Measurements from ENCODE around the gene KDM2B. TPM values are rescaled to one million over a fixed set of nuclear protein-coding genes. Genes with fewer than 3 reads are reported as not detected.

The KDM2B gene
- total RNA-seq, 1 donor: 32.6 TPM

DNA sequence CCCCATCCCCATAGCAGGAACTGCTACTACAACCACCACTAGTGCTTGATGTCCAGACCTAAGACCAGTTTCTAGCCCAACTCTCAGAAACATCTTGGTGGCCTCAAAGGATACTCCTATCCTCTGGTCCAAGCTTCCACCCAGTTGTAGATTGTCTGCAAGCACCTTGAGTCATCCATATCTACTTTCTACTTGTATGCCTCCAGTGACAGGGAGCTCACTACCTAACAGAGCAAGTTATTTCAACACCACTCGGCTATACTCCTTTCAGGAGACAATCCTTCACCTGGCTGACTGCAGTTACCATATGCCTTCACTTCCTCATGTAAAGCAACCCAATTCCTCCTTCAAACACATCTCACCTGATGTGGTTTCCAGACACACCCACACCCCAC lies 49.5 kb downstream of the KDM2B start:
- Histone ChIP-seq H3K4me2 (ENCODE audit: insufficient read depth, low read length) (no peak overlapping the region), H3K36me3 (ENCODE audit: insufficient read depth, low read length) (peaks cover 7% of the 10 kb centered on the region), H3K27me3 (ENCODE audit: insufficient read depth, low read length) (no peaks in the 10 kb centered on the region), H3K4me1 (ENCODE audit: insufficient read depth, low read length) (peaks cover 13% of the 10 kb centered on the region), H3K79me2 (ENCODE audit: insufficient read depth, low read length) (no peaks in the 10 kb centered on the region), H3K9me3 (ENCODE audit: low read depth, low read length) (no peaks in the 10 kb centered on the region), H3K4me3 (ENCODE audit: insufficient read depth, low read length) (no peak overlapping the region), H4K20me1 (ENCODE audit: insufficient read depth, low read length) (peaks cover 3% of the 10 kb centered on the region), H3K27ac (ENCODE audit: low read depth, low read length) (no peak overlapping the region), H2AFZ (ENCODE audit: low read length) (no peak overlapping the region)
- TF ChIP-seq, protein P1, sequence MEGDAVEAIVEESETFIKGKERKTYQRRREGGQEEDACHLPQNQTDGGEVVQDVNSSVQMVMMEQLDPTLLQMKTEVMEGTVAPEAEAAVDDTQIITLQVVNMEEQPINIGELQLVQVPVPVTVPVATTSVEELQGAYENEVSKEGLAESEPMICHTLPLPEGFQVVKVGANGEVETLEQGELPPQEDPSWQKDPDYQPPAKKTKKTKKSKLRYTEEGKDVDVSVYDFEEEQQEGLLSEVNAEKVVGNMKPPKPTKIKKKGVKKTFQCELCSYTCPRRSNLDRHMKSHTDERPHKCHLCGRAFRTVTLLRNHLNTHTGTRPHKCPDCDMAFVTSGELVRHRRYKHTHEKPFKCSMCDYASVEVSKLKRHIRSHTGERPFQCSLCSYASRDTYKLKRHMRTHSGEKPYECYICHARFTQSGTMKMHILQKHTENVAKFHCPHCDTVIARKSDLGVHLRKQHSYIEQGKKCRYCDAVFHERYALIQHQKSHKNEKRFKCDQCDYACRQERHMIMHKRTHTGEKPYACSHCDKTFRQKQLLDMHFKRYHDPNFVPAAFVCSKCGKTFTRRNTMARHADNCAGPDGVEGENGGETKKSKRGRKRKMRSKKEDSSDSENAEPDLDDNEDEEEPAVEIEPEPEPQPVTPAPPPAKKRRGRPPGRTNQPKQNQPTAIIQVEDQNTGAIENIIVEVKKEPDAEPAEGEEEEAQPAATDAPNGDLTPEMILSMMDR (IDR thresholded peaks at IDR 0.05; ENCODE audit: extremely low read depth, low read depth, low read length): no peak
- no peak for DNase-seq (ENCODE audit: insufficient read length, low spot score, missing footprints)

DNA sequence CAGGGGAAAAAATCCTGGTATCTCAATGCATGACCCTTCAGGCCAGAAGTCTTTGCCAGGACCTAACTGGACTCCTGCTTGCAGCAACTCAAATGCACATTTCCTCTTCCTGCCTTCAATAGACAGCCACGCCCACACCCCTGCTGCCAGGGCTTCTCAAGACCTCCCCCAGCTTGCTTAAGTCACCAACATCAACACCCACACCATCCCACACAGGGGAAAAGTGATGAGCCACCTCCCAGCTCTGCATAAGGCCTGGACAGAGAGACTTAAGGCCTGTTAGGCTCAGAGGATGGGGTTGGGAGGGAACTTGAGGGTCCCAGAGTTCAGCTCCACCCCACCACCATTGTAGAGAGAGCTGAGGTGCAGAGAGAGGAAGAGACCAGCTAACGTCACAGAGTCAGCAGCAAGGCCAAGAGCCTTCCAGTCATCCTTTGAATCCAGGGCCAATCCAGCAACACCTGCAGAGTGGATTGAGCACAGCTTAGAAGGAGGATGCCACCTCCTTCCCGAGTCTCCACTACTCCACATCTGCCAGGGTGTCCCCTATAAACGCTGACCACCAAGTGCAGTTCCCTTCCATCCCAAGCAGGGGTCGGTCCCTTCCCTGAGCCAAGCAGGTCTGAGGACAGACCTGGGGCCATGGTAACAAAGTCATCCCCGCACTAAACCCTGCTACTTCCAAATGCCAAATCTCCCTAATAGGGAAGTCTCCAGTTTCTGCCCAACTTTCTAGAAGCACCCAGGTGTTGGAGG lies 50.0 kb downstream of the KDM2B start:
- peak; percentile 95 for DNase-seq (ENCODE audit: insufficient read length, low spot score, missing footprints)
- Histone ChIP-seq H3K79me2 (ENCODE audit: insufficient read depth, low read length) (no peaks in the 10 kb centered on the region), H3K4me2 (ENCODE audit: insufficient read depth, low read length) (no peak overlapping the region), H3K36me3 (ENCODE audit: insufficient read depth, low read length) (peaks cover 7% of the 10 kb centered on the region), H2AFZ (ENCODE audit: low read length) (peak overlapping the region; percentile 65), H3K9me3 (ENCODE audit: low read depth, low read length) (no peaks in the 10 kb centered on the region), H3K27me3 (ENCODE audit: insufficient read depth, low read length) (no peaks in the 10 kb centered on the region), H3K4me3 (ENCODE audit: insufficient read depth, low read length) (no peak overlapping the region), H3K27ac (ENCODE audit: low read depth, low read length) (no peak overlapping the region), H4K20me1 (ENCODE audit: insufficient read depth, low read length) (peaks cover 3% of the 10 kb centered on the region), H3K4me1 (ENCODE audit: insufficient read depth, low read length) (peaks cover 7% of the 10 kb centered on the region)
- TF ChIP-seq, protein P1 (IDR thresholded peaks at IDR 0.05; ENCODE audit: extremely low read depth, low read depth, low read length): no peak

DNA sequence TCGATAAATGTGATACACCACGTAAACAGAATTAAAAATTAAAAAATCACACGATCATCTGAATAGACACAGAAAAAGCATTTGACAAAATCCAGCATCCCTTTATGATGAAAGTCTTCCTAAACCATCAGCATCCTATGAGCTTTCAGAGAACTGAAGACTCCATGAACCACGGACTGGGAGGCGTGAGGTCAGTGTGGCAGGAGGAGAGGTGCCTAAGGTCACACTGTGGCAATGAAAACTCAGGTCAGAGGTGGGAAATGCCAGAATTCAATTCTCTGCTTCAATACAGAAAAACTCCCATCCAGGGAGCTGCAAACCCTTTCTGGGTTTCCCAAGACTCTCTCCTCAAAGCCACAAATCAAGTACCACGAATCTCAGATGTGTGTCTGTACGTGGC lies 51.6 kb downstream of the KDM2B start:
- H3K27ac ChIP-seq (ENCODE audit: low read depth, low read length): no peak overlapping the region
- no peaks in the 10 kb centered on the region for H3K27me3 ChIP-seq (ENCODE audit: insufficient read depth, low read length)
- H3K9me3 ChIP-seq (ENCODE audit: low read depth, low read length): no peaks in the 10 kb centered on the region
- TF ChIP-seq, protein P1 (IDR thresholded peaks at IDR 0.05; ENCODE audit: extremely low read depth, low read depth, low read length): no peak
- peaks cover 7% of the 10 kb centered on the region for H3K4me1 ChIP-seq (ENCODE audit: insufficient read depth, low read length)
- H3K4me2 ChIP-seq (ENCODE audit: insufficient read depth, low read length): no peak overlapping the region
- peaks cover 7% of the 10 kb centered on the region for H3K36me3 ChIP-seq (ENCODE audit: insufficient read depth, low read length)
- DNase-seq (ENCODE audit: insufficient read length, low spot score, missing footprints): no peak
- no peak overlapping the region for H3K4me3 ChIP-seq (ENCODE audit: insufficient read depth, low read length)
- H4K20me1 ChIP-seq (ENCODE audit: insufficient read depth, low read length): no peaks in the 10 kb centered on the region
- H3K79me2 ChIP-seq (ENCODE audit: insufficient read depth, low read length): no peaks in the 10 kb centered on the region
- H2AFZ ChIP-seq (ENCODE audit: low read length): no peak overlapping the region

DNA sequence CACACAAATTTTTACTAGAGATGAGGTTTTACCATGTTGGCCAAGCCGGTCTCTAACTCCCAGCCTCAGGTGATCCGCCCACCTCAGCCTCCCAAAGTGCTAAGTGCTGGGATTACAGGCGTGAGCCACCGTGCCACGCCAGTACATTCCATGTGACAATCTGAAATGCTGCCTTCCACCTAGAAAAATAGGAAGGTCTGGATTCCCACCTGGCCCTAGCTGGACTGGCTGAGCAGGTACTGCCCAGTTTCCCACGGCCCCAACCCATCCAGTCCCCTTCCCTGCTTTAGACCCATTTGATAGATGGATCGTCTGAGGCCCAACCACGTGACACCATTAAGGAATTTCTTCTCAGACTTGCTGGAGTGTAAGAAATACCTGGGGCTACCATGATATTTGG lies 55.4 kb downstream of the KDM2B start:
- Histone ChIP-seq H2AFZ (ENCODE audit: low read length) (no peak overlapping the region), H3K27ac (ENCODE audit: low read depth, low read length) (no peak overlapping the region)

More for the DNA sequence above, 55.4 kb downstream of the KDM2B start:
- H3K4me3 ChIP-seq (ENCODE audit: insufficient read depth, low read length): no peak overlapping the region
- H4K20me1 ChIP-seq (ENCODE audit: insufficient read depth, low read length): peaks cover 4% of the 10 kb centered on the region
- H3K4me2 ChIP-seq (ENCODE audit: insufficient read depth, low read length): no peak overlapping the region
- H3K4me1 ChIP-seq (ENCODE audit: insufficient read depth, low read length): peaks cover under 1% of the 10 kb centered on the region
- no peaks in the 10 kb centered on the region for H3K79me2 ChIP-seq (ENCODE audit: insufficient read depth, low read length)
- H3K27me3 ChIP-seq (ENCODE audit: insufficient read depth, low read length): no peaks in the 10 kb centered on the region
- TF ChIP-seq, protein P1 (IDR thresholded peaks at IDR 0.05; ENCODE audit: extremely low read depth, low read depth, low read length): no peak
- peaks cover 3% of the 10 kb centered on the region for H3K36me3 ChIP-seq (ENCODE audit: insufficient read depth, low read length)
- no peaks in the 10 kb centered on the region for H3K9me3 ChIP-seq (ENCODE audit: low read depth, low read length)
- DNase-seq (ENCODE audit: insufficient read length, low spot score, missing footprints): no peak

Measured in osteoblast (primary cell).